K562 (cell line): ENCODE measurements around the gene FNDC11. TPM values are rescaled to one million over a fixed set of nuclear protein-coding genes. Genes with fewer than 3 reads are reported as not detected.

Experiments
- ATAC-seq: fragments of 200-7000 bp; cut with Tn5 transposase; 3 replicates; pipeline ENCODE4 v1.9.1; 2020; ENCODE audit warnings: moderate library complexity
- BruUV-seq: library from RNA; stranded (reverse); fragments of 400-500 nt; replicated peaks from 2 replicates; lab custom pipeline; 2021; lab: Mats Ljungman, UMichigan
- CTCF ChIA-PET: fragments of 300-600 bp; formaldehyde crosslinking; extraction: SDS; loops from one replicate; lab custom pipeline; 2021; ENCODE audit warnings: low intra/inter-chr PET ratio; lab: Yijun Ruan, JAX
- POLR2A ChIA-PET: fragments of 300-600, 350-650 bp; sonication (Branson Sonifier 250); formaldehyde crosslinking; extraction: SDS; loops from one replicate; lab custom pipeline; 2021; ENCODE audit warnings: antibody characterized with exemption, inconsistent platforms; lab: Yijun Ruan, JAX
- DNase-seq, 4 experiments: peaks; one replicate each; pipeline versions ENCODE4 v3.0.0 to v3.0.0-alpha.2; 2011 to 2018; ENCODE audit warnings: low spot score in 3 of 4, mixed read lengths in 3 of 4; ENCODE audit errors: extremely low read depth in 1 of 4
- FAIRE-seq: peaks from 2 replicates; lab custom pipeline; 2011; peaks lifted over from hg19 to GRCh38; lab: Jason Lieb, UNC
- H2AFZ ChIP-seq: 2 replicates; pipeline ENCODE4 v1.6.0; 2011; ENCODE audit warnings: low read depth, low read length, control low read depth, inconsistent platforms
- H3K27ac ChIP-seq: fragments of 200-600 bp; 3 replicates; pipeline ENCODE4 v1.8.0; 2011; ENCODE audit warnings: low read depth, mild to moderate bottlenecking, control low read depth, inconsistent platforms, low read length, moderate library complexity, mixed read lengths; ENCODE audit errors: extremely low read depth
- H3K27me3 ChIP-seq, 2 experiments: fragments of 300-600 bp in 1 of 2; 2 replicates in 1 of 2; 3 replicates in 1 of 2; pipeline versions ENCODE4 v1.6.0 to v1.8.0; 2011; ENCODE audit warnings: inconsistent platforms in 2 of 2, low read length in 2 of 2, mild to moderate bottlenecking in 1 of 2, mixed read lengths in 1 of 2, moderate library complexity in 1 of 2; ENCODE audit not compliant: control insufficient read depth in 2 of 2, insufficient read depth in 2 of 2
- H3K36me3 ChIP-seq: fragments of 300-600 bp; 3 replicates; pipeline ENCODE4 v1.8.0; 2011; ENCODE audit warnings: mild to moderate bottlenecking, low read length, inconsistent platforms; ENCODE audit not compliant: control insufficient read depth, insufficient read depth
- H3K4me1 ChIP-seq, 2 experiments: fragments of 200-600 bp in 1 of 2; replicated peaks in 1 of 2; 2 replicates in 1 of 2; 3 replicates in 1 of 2; pipeline versions ENCODE4 v1.5.1 to v1.8.0; 2011; ENCODE audit warnings: inconsistent platforms in 2 of 2, low read length in 2 of 2, mild to moderate bottlenecking in 1 of 2, mixed read lengths in 1 of 2, moderate library complexity in 1 of 2; ENCODE audit not compliant: control insufficient read depth in 2 of 2, insufficient read depth in 2 of 2
- H3K4me2 ChIP-seq: 2 replicates; pipeline ENCODE4 v1.6.1; 2011; ENCODE audit warnings: low read length, control low read depth, inconsistent platforms, mixed read lengths; ENCODE audit not compliant: insufficient read depth
- H3K4me3 ChIP-seq: fragments of 200-600 bp; sonication (generic), shearing (Covaris generic); 2 replicates; pipeline ENCODE4 v1.5.1; 2016; ENCODE audit warnings: control low read depth, inconsistent platforms
- H3K79me2 ChIP-seq: fragments of 200-600 bp; 3 replicates; pipeline ENCODE4 v1.8.0; 2011; ENCODE audit warnings: low read length, inconsistent platforms; ENCODE audit not compliant: control insufficient read depth, insufficient read depth
- H3K9ac ChIP-seq, 2 experiments: 2 replicates each; pipeline versions ENCODE4 v1.6.0 to v1.6.1; 2011; ENCODE audit warnings: low read depth in 2 of 2, low read length in 2 of 2, control low read depth in 1 of 2, inconsistent platforms in 1 of 2, mild to moderate bottlenecking in 1 of 2, mixed read lengths in 1 of 2; ENCODE audit not compliant: insufficient read depth in 1 of 2
- H3K9me1 ChIP-seq: one replicate; pipeline ENCODE4 v1.6.0; 2011; ENCODE audit warnings: inconsistent platforms, mild to moderate bottlenecking, low read length, moderate library complexity; ENCODE audit not compliant: control insufficient read depth, insufficient read depth
- H3K9me3 ChIP-seq: replicated peaks from 2 replicates; pipeline ENCODE4 v1.5.1; 2011; ENCODE audit warnings: low read depth, low read length, inconsistent platforms; ENCODE audit not compliant: control insufficient read depth, insufficient read depth
- H4K20me1 ChIP-seq: replicated peaks from 2 replicates; pipeline ENCODE4 v1.6.1; 2011; ENCODE audit warnings: low read length, inconsistent platforms, mixed read lengths; ENCODE audit not compliant: control insufficient read depth, insufficient read depth
- CBX5 ChIP-seq: IDR thresholded peaks from 2 replicates; pipeline ENCODE4 v1.6.1; 2014; ENCODE audit warnings: low read depth, borderline replicate concordance
- ERF ChIP-seq: fragments of 450-650 bp; formaldehyde crosslinking; IDR thresholded peaks from 2 replicates; pipeline ENCODE4 v1.4.0; 2020; ENCODE audit warnings: mild to moderate bottlenecking, mixed read lengths
- HDAC6 ChIP-seq: IDR thresholded peaks from 2 replicates; pipeline ENCODE4 v1.6.1; 2012; ENCODE audit warnings: low read depth, mild to moderate bottlenecking, control low read depth, inconsistent platforms, low read length, moderate library complexity
- ILF3 ChIP-seq: fragments of 450-650 bp; IDR thresholded peaks from 2 replicates; pipeline ENCODE4 v1.6.1; 2018; ENCODE audit warnings: antibody characterized with exemption, mild to moderate bottlenecking, moderate library complexity, borderline replicate concordance
- KLF6 ChIP-seq: fragments of 250-450 bp; sonication (Bioruptor Pico); IDR thresholded peaks from 2 replicates; pipeline ENCODE4 v1.4.0; 2020; ENCODE audit warnings: mild to moderate bottlenecking, moderate library complexity, borderline replicate concordance
- MXD1 ChIP-seq: fragments of 250-450 bp; sonication (Bioruptor Pico); IDR thresholded peaks from 2 replicates; pipeline ENCODE4 v1.8.0; 2021; ENCODE audit warnings: borderline replicate concordance, mild to moderate bottlenecking, moderate library complexity; ENCODE audit not compliant: poor library complexity, severe bottlenecking
- MYNN ChIP-seq, 2 experiments: sonication (generic); formaldehyde crosslinking in 1 of 2; IDR thresholded peaks; 2 replicates each; pipeline versions ENCODE4 v1.5.0 to v1.6.1; 2016 to 2020; ENCODE audit warnings: antibody characterized with exemption in 1 of 2, missing genetic modification reagents in 1 of 2
- NR1H2 ChIP-seq: sonication (generic); formaldehyde crosslinking; IDR thresholded peaks from 2 replicates; pipeline ENCODE4 v1.4.0; 2020; ENCODE audit warnings: mild to moderate bottlenecking, missing genetic modification reagents
- PHF21A ChIP-seq: fragments of 450-650 bp; IDR thresholded peaks from 2 replicates; pipeline ENCODE4 v1.6.1; 2017; ENCODE audit warnings: low read depth, borderline replicate concordance
- POLR2G ChIP-seq: fragments of 200-400 bp; formaldehyde crosslinking; IDR thresholded peaks from 2 replicates; pipeline ENCODE4 v1.6.1; 2017; ENCODE audit warnings: low read depth, mild to moderate bottlenecking, antibody characterized with exemption, low read length, moderate library complexity
- POLR3G ChIP-seq: IDR thresholded peaks from 2 replicates; pipeline ENCODE4 v1.6.1; 2011; ENCODE audit not compliant: insufficient read length, insufficient replicate concordance; ENCODE audit errors: extremely low read depth
- SNIP1 ChIP-seq: fragments of 450-650 bp; IDR thresholded peaks from 2 replicates; pipeline ENCODE4 v1.7.1; 2017; ENCODE audit warnings: low read depth, mild to moderate bottlenecking
- TRIM24 ChIP-seq, 2 experiments: fragments of 450-650 bp; IDR thresholded peaks; 2 replicates each; pipeline ENCODE4 v1.6.1; 2016
- ZFP1 ChIP-seq: fragments of 450-650 bp; formaldehyde crosslinking; IDR thresholded peaks from 2 replicates; pipeline ENCODE4 v1.4.0; 2020; ENCODE audit warnings: mild to moderate bottlenecking, mixed read lengths
- whole genome bisulfite sequencing: fragments of 100-300 bp; shearing (Covaris generic); methylation state at CpG from one replicate; pipeline ENCODE4 v1.1.6; 2016; ENCODE audit warnings: low coverage, mixed read lengths; ENCODE audit not compliant: insufficient coverage; ENCODE audit errors: missing lambda C conversion rate; 5-methylcytosine and 5-hydroxymethylcytosine counted together
- in situ Hi-C: fragments of 300-500 bp; cut with MboI; formaldehyde crosslinking; loops from 4 replicates; pipeline ENCODE4 v1.15.0; 2018; ENCODE audit warnings: inconsistent platforms, mixed read lengths
- intact Hi-C: fragments of 100-400 bp; cut with micrococcal nuclease; formaldehyde crosslinking; loops from 2 replicates; pipeline ENCODE4 v1.14.2; 2022
- polyA plus RNA-seq, 8 experiments: library from polyadenylated mRNA; depleted of rRNA in 4 of 8; stranded (reverse) in 5 of 8; unstranded in 3 of 8; fragments of >200 nt; fragmentation: Nextera tagmentation in 2 of 8; fragmentation: Illumina TruSeq in 1 of 8; extraction: Ambion mirVana in 2 of 8; extraction: Trizol in 1 of 8; gene quantifications; 2 replicates each; pipeline versions ENCODE4 v1.2.1 to v1.2.3, GENCODE V29; 2011 to 2014; ENCODE audit warnings: inconsistent platforms in 1 of 8, missing spikeins in 1 of 8
- total RNA-seq, 7 experiments: library from RNA; depleted of rRNA in 6 of 7; stranded (reverse); fragments of >200 nt in 6 of 7; fragmentation: Illumina TruSeq in 2 of 7; extraction: Trizol in 2 of 7; gene quantifications; 2 replicates each; pipeline versions ENCODE4 v1.2.1 to v1.2.3, GENCODE V29; 2011 to 2021; ENCODE audit warnings: low replicate concordance in 1 of 7

FNDC11 gene
- total and polyA plus RNA-seq, 9 of the 15 experiments (the other 6 are each of a cell fraction or from before 2014, with no cell fraction given) = 0.08 to 2.3 (median 0.64) TPM; not detected in 2

- H3K9ac ChIP-seq = no peak overlapping the region
- peaks cover 0 to 48% of the 10 kb centered on the region in 2 experiments; a peak in 4 of 5 replicates for H3K4me1 ChIP-seq
- H2AFZ ChIP-seq = no peak overlapping the region
- no peak overlapping the region for H3K4me2 ChIP-seq
- no peak overlapping the region for H3K4me3 ChIP-seq
- no peaks in the 10 kb centered on the region for H4K20me1 ChIP-seq
- peaks cover 6% of the 10 kb centered on the region for H3K9me3 ChIP-seq
- H3K36me3 ChIP-seq = no peaks in the 10 kb centered on the region
- TF ChIP-seq POLR2G (no peak), KLF6 (no peak), MXD1 (CRISPR knock-in tag) (no peak), POLR3G (no peak), NR1H2 (CRISPR knock-in tag) (no peak), MYNN (IDR thresholded peaks at IDR 0.05) (no peak), MYNN (CRISPR knock-in tag; IDR thresholded peaks at IDR 0.05) (no peak), ILF3 (no peak), HDAC6 (no peak), ERF (CRISPR knock-in tag) (no peak), PHF21A (no peak), CBX5 (no peak), SNIP1 (no peak), ZFP1 (CRISPR knock-in tag) (no peak), TRIM24 (IDR thresholded peaks at IDR 0.05) (no peak)
- in situ Hi-C loops (no loop called here), intact Hi-C loops (no loop called here)
- no TSS peak for BruUV-seq
- WGBS = 27% methylated on average over 9 of the region's 9 CpGs
- peaks cover 18 to 36% of the 10 kb centered on the region in 2 experiments; a peak in 4 of 5 replicates for H3K27me3 ChIP-seq
- no peak for ATAC-seq
- no peak overlapping the region for H3K27ac ChIP-seq
- ChIA-PET CTCF (no interaction called here), POLR2A (interaction anchor here (0.6 to 2.5 kb wide), 3 partner anchors 16 to 18 kb away, joined by 4 to 7 read pairs (median 4); partner anchors contain the start of gene PPDPF)
- H3K79me2 ChIP-seq = no peaks in the 10 kb centered on the region
- no peaks in the 10 kb centered on the region for H3K9me1 ChIP-seq
- DNase-seq = no peak
- no peak for FAIRE-seq
Measured at GRCh38 chr20:63504642-63505041, 49.3 kb upstream of the FNDC11 start.
